Mesendoderm (in vitro differentiated cells): ENCODE results near the gene CROCC2.
"Not testable (repeated sequence)": the region's sequence is repeated elsewhere in the genome, so short reads cannot be mapped to it uniquely, and the experiment has no call there.

ENCODE experiments used
- DNase-seq: peaks from one replicate; pipeline ENCODE4 v3.0.0; 2013
- H2AK5ac ChIP-seq: 2 replicates; pipeline ENCODE4 v1.6.1; 2013; ENCODE audit warnings: low read length, inconsistent platforms
- H2BK120ac ChIP-seq: 2 replicates; pipeline ENCODE4 v1.6.1; 2013; ENCODE audit warnings: low read depth, mild to moderate bottlenecking, low read length, moderate library complexity, mixed read lengths
- H2BK15ac ChIP-seq: replicated peaks from 2 replicates; pipeline ENCODE4 v1.6.1; 2013; ENCODE audit warnings: low read depth, mild to moderate bottlenecking, moderate library complexity
- H2BK5ac ChIP-seq: 2 replicates; pipeline ENCODE4 v1.6.1; 2013; ENCODE audit warnings: low read length, inconsistent platforms
- H3K18ac ChIP-seq: 2 replicates; pipeline ENCODE4 v1.6.1; 2013; ENCODE audit warnings: mild to moderate bottlenecking, low read length, mixed read lengths
- H3K23ac ChIP-seq: one replicate; pipeline ENCODE4 v1.6.1; 2013; ENCODE audit warnings: low read length
- H3K27ac ChIP-seq: 2 replicates; pipeline ENCODE4 v1.5.1; 2013; ENCODE audit warnings: low read depth, mild to moderate bottlenecking, inconsistent platforms, low read length, moderate library complexity
- H3K27me3 ChIP-seq: 2 replicates; pipeline ENCODE4 v1.6.1; 2013; ENCODE audit warnings: low read length, control low read depth, mild to moderate bottlenecking, inconsistent platforms; ENCODE audit not compliant: insufficient read depth, poor library complexity
- H3K36me3 ChIP-seq: 2 replicates; pipeline ENCODE4 v1.6.1; 2013; ENCODE audit warnings: low read length, inconsistent platforms; ENCODE audit not compliant: control insufficient read depth, insufficient read depth
- H3K4ac ChIP-seq: one replicate; pipeline ENCODE4 v1.6.1; 2013; ENCODE audit warnings: low read depth, mild to moderate bottlenecking, low read length, moderate library complexity
- H3K4me1 ChIP-seq: 2 replicates; pipeline ENCODE4 v1.6.1; 2013; ENCODE audit warnings: low read depth, low read length, inconsistent platforms; ENCODE audit not compliant: control insufficient read depth
- H3K4me2 ChIP-seq: 2 replicates; pipeline ENCODE4 v1.6.1; 2013; ENCODE audit warnings: low read length
- H3K4me3 ChIP-seq: 2 replicates; pipeline ENCODE4 v1.5.1; 2013; ENCODE audit warnings: mild to moderate bottlenecking, low read length
- H3K56ac ChIP-seq: one replicate; pipeline ENCODE4 v1.6.1; 2013; ENCODE audit warnings: low read length
- H3K79me1 ChIP-seq: 2 replicates; pipeline ENCODE4 v1.6.1; 2013; ENCODE audit warnings: low read length, inconsistent platforms
- H3K79me2 ChIP-seq: 2 replicates; pipeline ENCODE4 v1.6.1; 2013; ENCODE audit warnings: mild to moderate bottlenecking, low read length; ENCODE audit not compliant: control insufficient read depth, insufficient read depth
- H3K9ac ChIP-seq: 2 replicates; pipeline ENCODE4 v1.6.1; 2013; ENCODE audit warnings: low read length, inconsistent platforms
- H4K5ac ChIP-seq: one replicate; pipeline ENCODE4 v1.6.1; 2013; ENCODE audit warnings: low read length
- H4K8ac ChIP-seq: one replicate; pipeline ENCODE4 v1.6.1; 2013; ENCODE audit warnings: low read depth, mild to moderate bottlenecking, control low read depth, low read length, moderate library complexity
- WGBS: extraction: QIAGEN DNeasy Blood & Tissue Kit; methylation state at CpG from one replicate; pipeline ENCODE4 v1.1.7; 2013; ENCODE audit warnings: low lambda C conversion rate, missing lambda C conversion rate; ENCODE audit not compliant: insufficient coverage; ENCODE audit errors: extremely low coverage; 5-methylcytosine and 5-hydroxymethylcytosine counted together

Gene CROCC2

GRCh38 chr2:240970816-240971215 lies 64.7 kb downstream of the CROCC2 start:
- Histone ChIP-seq H4K8ac (no peak overlapping the region), H3K4me2 (no peak overlapping the region), H3K9ac (no peak overlapping the region), H3K79me1 (no peaks in the 10 kb centered on the region), H4K5ac (no peak overlapping the region), H3K27ac (no peak overlapping the region), H3K56ac (no peak overlapping the region), H3K27me3 (no peaks in the 10 kb centered on the region), H2BK120ac (no peak overlapping the region), H3K18ac (no peak overlapping the region), H3K79me2 (no peaks in the 10 kb centered on the region), H3K4me1 (no peaks in the 10 kb centered on the region), H2BK5ac (no peak overlapping the region), H2BK15ac (no peak overlapping the region), H3K23ac (no peak overlapping the region), H3K36me3 (no peaks in the 10 kb centered on the region), H3K4me3 (no peak overlapping the region), H2AK5ac (no peak overlapping the region), H3K4ac (no peak overlapping the region)
- no peak for DNase-seq
- no CpG with 5 or more reads among the region's 15 CpGs for WGBS

GRCh38 chr2:240972201-240972600 lies 66.1 kb downstream of the CROCC2 start:
- H3K23ac ChIP-seq = no peak overlapping the region
- H3K56ac ChIP-seq = no peak overlapping the region
- no peak overlapping the region for H3K4me3 ChIP-seq
- H3K9ac ChIP-seq = no peak overlapping the region
- H3K79me2 ChIP-seq = no peaks in the 10 kb centered on the region
- no CpG with 5 or more reads among the region's 11 CpGs for WGBS
- H2BK15ac ChIP-seq = no peak overlapping the region
- no peak overlapping the region for H4K5ac ChIP-seq
- H3K79me1 ChIP-seq = no peaks in the 10 kb centered on the region
- no peak overlapping the region for H2AK5ac ChIP-seq
- DNase-seq = no peak
- no peak overlapping the region for H2BK120ac ChIP-seq
- no peak overlapping the region for H3K18ac ChIP-seq
- H3K36me3 ChIP-seq = no peaks in the 10 kb centered on the region
- H3K27ac ChIP-seq = no peak overlapping the region
- H3K4me1 ChIP-seq = no peaks in the 10 kb centered on the region
- H3K4ac ChIP-seq = no peak overlapping the region
- H3K4me2 ChIP-seq = no peak overlapping the region
- no peak overlapping the region for H2BK5ac ChIP-seq
- no peak overlapping the region for H4K8ac ChIP-seq
- H3K27me3 ChIP-seq = no peaks in the 10 kb centered on the region

GRCh38 chr2:240972636-240973521 lies 66.7 kb downstream of the CROCC2 start:
- no peaks in the 10 kb centered on the region for H3K4me1 ChIP-seq
- H3K36me3 ChIP-seq = no peaks in the 10 kb centered on the region
- no peak overlapping the region for H3K23ac ChIP-seq
- H3K79me2 ChIP-seq = no peaks in the 10 kb centered on the region
- H2BK120ac ChIP-seq = no peak overlapping the region
- no peak overlapping the region for H3K27ac ChIP-seq
- no peak overlapping the region for H4K8ac ChIP-seq
- no peak overlapping the region for H3K18ac ChIP-seq
- DNase-seq = no peak
- no peak overlapping the region for H2BK5ac ChIP-seq
- no peak overlapping the region for H3K56ac ChIP-seq
- WGBS = no CpG with 5 or more reads among the region's 17 CpGs
- H2AK5ac ChIP-seq = no peak overlapping the region
- H3K4me3 ChIP-seq = no peak overlapping the region
- H3K27me3 ChIP-seq = no peaks in the 10 kb centered on the region
- H3K79me1 ChIP-seq = no peaks in the 10 kb centered on the region
- H3K9ac ChIP-seq = no peak overlapping the region
- H2BK15ac ChIP-seq = no peak overlapping the region
- H3K4ac ChIP-seq = no peak overlapping the region
- H3K4me2 ChIP-seq = no peak overlapping the region
- no peak overlapping the region for H4K5ac ChIP-seq

- Histone ChIP-seq H3K56ac (no peak overlapping the region), H3K18ac (no peak overlapping the region), H3K4me3 (no peak overlapping the region), H2AK5ac (no peak overlapping the region), H3K36me3 (no peaks in the 10 kb centered on the region), H3K9ac (no peak overlapping the region), H2BK120ac (no peak overlapping the region), H3K27me3 (no peaks in the 10 kb centered on the region), H3K79me1 (no peaks in the 10 kb centered on the region), H2BK5ac (no peak overlapping the region), H3K4me1 (no peaks in the 10 kb centered on the region), H2BK15ac (no peak overlapping the region), H4K8ac (no peak overlapping the region), H3K4me2 (no peak overlapping the region), H3K79me2 (no peaks in the 10 kb centered on the region), H3K23ac (no peak overlapping the region), H3K4ac (no peak overlapping the region), H3K27ac (no peak overlapping the region), H4K5ac (no peak overlapping the region)
- DNase-seq = no peak
- WGBS = no CpG with 5 or more reads among the region's 10 CpGs
Measured at GRCh38 chr2:240974771-240975572, 68.8 kb downstream of the CROCC2 start.

- H2BK5ac ChIP-seq, DNase-seq, H3K4me2 ChIP-seq, H3K18ac ChIP-seq, H3K27ac ChIP-seq, H3K79me1 ChIP-seq, H3K4ac ChIP-seq, H3K56ac ChIP-seq, H3K4me1 ChIP-seq, H3K27me3 ChIP-seq, H3K4me3 ChIP-seq, H4K5ac ChIP-seq, H2AK5ac ChIP-seq, H3K9ac ChIP-seq, H2BK120ac ChIP-seq, H3K79me2 ChIP-seq, H2BK15ac ChIP-seq, H3K23ac ChIP-seq, H4K8ac ChIP-seq, H3K36me3 ChIP-seq: not testable (repeated sequence)
- no CpG with 5 or more reads among the region's 4 CpGs for WGBS
Measured at GRCh38 chr2:240975903-240976302, 69.8 kb downstream of the CROCC2 start.
